Muscle of back (tissue), 13 donors: Measurements from ENCODE around the gene SPECC1L. TPM values are rescaled to one million over a fixed set of nuclear protein-coding genes. Genes with fewer than 3 reads are reported as not detected.
"Not testable (repeated sequence)": the region's sequence is repeated elsewhere in the genome, so short reads cannot be mapped to it uniquely, and the experiment has no call there.

Source experiments
- DNase-seq, 3 donors: peaks; one replicate each; pipeline versions ENCODE4 v3.0.0 to v3.0.0-alpha.2; 2013
- long read RNA-seq, 9 donors: transcript quantifications; one replicate each; lab custom pipeline, GENCODE V29; 2026
- polyA plus RNA-seq, 10 donors: library from polyadenylated mRNA; unstranded; fragments of 120-200 nt; gene quantifications; one replicate each; pipeline ENCODE4 v1.2.1, GENCODE V29; 2013; ENCODE audit not compliant: insufficient read length in 10 of 10

Gene SPECC1L
- polyA plus RNA-seq: 10 to 100 TPM; 24.9 to 32.4 (median 27.7) TPM
- long read RNA-seq, donor 1, partial matches to known transcripts: 0 of 1 reads
- long read RNA-seq, donor 1, other reads (novel, unspliced or antisense): 0 of 1 reads
- long read RNA-seq, donor 2, full-length matches to known transcripts: 2 of 2 reads
- long read RNA-seq, donor 2, partial matches to known transcripts: 0 of 2 reads
- long read RNA-seq, donor 2, other reads (novel, unspliced or antisense): 0 of 2 reads
- long read RNA-seq, donor 3: 0 reads
- long read RNA-seq, donor 4: 0 reads
- long read RNA-seq, donor 5, full-length matches to known transcripts: 2 of 2 reads
- long read RNA-seq, donor 5, partial matches to known transcripts: 0 of 2 reads
- long read RNA-seq, donor 5, other reads (novel, unspliced or antisense): 0 of 2 reads
- long read RNA-seq, donor 6: 0 reads
- long read RNA-seq, donor 7, full-length matches to known transcripts: 3 of 3 reads
- long read RNA-seq, donor 7, partial matches to known transcripts: 0 of 3 reads
- long read RNA-seq, donor 7, other reads (novel, unspliced or antisense): 0 of 3 reads
- long read RNA-seq, donor 8: 0 reads
- long read RNA-seq, donor 9: 0 reads

GRCh38 chr22:24270556-24271385 lies at the start of gene SPECC1L:
SPECC1L (plus strand) TSS chr22:24270831; CDS start chr22:24302232, 31,401 bp downstream.
- DNase-seq: peak; percentile 94 to 99 (median 96)

GRCh38 chr22:24224468-24224867 lies 46.2 kb upstream of the SPECC1L start:
- no peak for DNase-seq

GRCh38 chr22:24225044-24225601 lies 45.5 kb upstream of the SPECC1L start:
- no peak for DNase-seq

GRCh38 chr22:24225951-24226350 lies 44.7 kb upstream of the SPECC1L start:
- no peak for DNase-seq

- no peak for DNase-seq
These were observed 39.5 kb upstream of the SPECC1L start for GRCh38 chr22:24230911-24231656.

- DNase-seq: no peak
These were observed 38.9 kb upstream of the SPECC1L start for GRCh38 chr22:24231706-24232105.

- no peak for DNase-seq
These were observed 38.5 kb upstream of the SPECC1L start for GRCh38 chr22:24232124-24232523.

- DNase-seq: no peak
These were observed 37.9 kb upstream of the SPECC1L start for GRCh38 chr22:24232725-24233124.

- DNase-seq: no peak
These were observed 37.4 kb upstream of the SPECC1L start for GRCh38 chr22:24233235-24233634.

- no peak for DNase-seq
These were observed 36.8 kb upstream of the SPECC1L start for GRCh38 chr22:24233816-24234215.

- DNase-seq: no peak
These were observed 35.3 kb upstream of the SPECC1L start for GRCh38 chr22:24235315-24235714.

- peak in 1 of 3 donors; percentile 17 for DNase-seq
These were observed 34.0 kb upstream of the SPECC1L start for GRCh38 chr22:24236656-24237055.

- DNase-seq: not testable (repeated sequence)
These were observed 32.4 kb upstream of the SPECC1L start for GRCh38 chr22:24238101-24238694.

GRCh38 chr22:24240381-24240780 lies 30.2 kb upstream of the SPECC1L start:
- no peak for DNase-seq

- DNase-seq: not testable (repeated sequence)
These were observed 29.5 kb upstream of the SPECC1L start for GRCh38 chr22:24240985-24241692.

- peak in 2 of 3 donors; percentile 27 to 54 for DNase-seq
These were observed 27.2 kb upstream of the SPECC1L start for GRCh38 chr22:24243417-24243816.

- peak in 2 of 3 donors; percentile 26 to 77 for DNase-seq
These were observed 26.4 kb upstream of the SPECC1L start for GRCh38 chr22:24244144-24244787.

- peak in 1 of 3 donors; percentile 75 for DNase-seq
These were observed 25.6 kb upstream of the SPECC1L start, which contains the start of gene GGT5 for GRCh38 chr22:24245030-24245431. GGT5 (minus strand) TSS chr22:24245082; CDS start chr22:24244725, 357 bp downstream.
